SH-SY5Y (cell line): ENCODE data around the gene NDEL1.

ENCODE experiments used
- GATA2 ChIP-seq: IDR thresholded peaks from 2 replicates; pipeline ENCODE4 v1.6.1; 2011; ENCODE audit warnings: mild to moderate bottlenecking, low read depth, low read length
- GATA3 ChIP-seq: IDR thresholded peaks from 2 replicates; pipeline ENCODE4 v1.6.1; 2011; ENCODE audit warnings: low read depth, mild to moderate bottlenecking, low read length, moderate library complexity

DNA sequence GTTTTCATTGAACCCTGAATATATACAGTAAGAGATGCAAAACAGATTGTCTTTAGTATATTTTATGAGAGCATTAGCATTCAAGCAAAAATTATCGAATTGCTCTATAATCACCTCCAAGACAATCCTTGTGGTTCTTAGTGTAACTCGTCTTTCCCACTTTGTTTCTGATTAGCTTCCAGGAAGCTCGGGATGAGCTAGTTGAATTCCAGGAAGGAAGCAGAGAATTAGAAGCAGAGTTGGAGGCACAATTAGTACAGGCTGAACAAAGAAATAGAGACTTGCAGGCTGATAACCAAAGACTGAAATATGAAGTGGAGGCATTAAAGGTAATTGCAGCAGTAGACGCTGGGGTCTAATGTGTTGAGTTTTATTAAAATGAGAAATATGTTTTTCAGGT lies 9.9 kb downstream of the NDEL1 start:
- no peak for TF ChIP-seq GATA2
- no peak for TF ChIP-seq GATA3
